Measurements from ENCODE around the gene FRYL.

FRYL gene

DNA sequence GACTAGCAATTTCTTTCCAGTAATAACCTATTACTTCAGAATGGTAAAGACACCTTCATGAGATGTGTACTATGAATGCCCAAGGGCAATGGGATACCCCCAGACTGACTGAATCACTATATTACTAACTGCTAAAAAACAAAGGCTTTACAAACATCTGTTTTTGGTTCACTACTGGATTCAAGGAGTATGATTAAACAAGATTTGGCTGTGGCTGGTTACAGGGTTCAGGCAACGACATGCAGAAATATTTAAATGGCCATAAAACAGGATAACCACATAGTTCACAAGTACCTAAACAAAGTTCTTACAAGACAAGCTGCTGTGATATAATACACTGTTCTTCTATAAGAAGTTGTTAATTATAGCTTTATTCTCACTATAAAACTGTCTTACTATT is 128.2 kb downstream of the FRYL start:
- DNase-seq (ENCODE audit: low read depth in 1 of 2, low spot score in 1 of 2), result no peak
- no peaks in the 10 kb centered on the region for H3K27me3 ChIP-seq (ENCODE audit: insufficient read depth, poor library complexity, severe bottlenecking)
- no peak for TF ChIP-seq POLR2AphosphoS5 (IDR thresholded peaks at IDR 0.05; ENCODE audit: low read depth)
- no peak for TF ChIP-seq CTCF (IDR thresholded peaks at IDR 0.05; ENCODE audit: insufficient read depth, low read length)
- TF ChIP-seq, protein P1, sequence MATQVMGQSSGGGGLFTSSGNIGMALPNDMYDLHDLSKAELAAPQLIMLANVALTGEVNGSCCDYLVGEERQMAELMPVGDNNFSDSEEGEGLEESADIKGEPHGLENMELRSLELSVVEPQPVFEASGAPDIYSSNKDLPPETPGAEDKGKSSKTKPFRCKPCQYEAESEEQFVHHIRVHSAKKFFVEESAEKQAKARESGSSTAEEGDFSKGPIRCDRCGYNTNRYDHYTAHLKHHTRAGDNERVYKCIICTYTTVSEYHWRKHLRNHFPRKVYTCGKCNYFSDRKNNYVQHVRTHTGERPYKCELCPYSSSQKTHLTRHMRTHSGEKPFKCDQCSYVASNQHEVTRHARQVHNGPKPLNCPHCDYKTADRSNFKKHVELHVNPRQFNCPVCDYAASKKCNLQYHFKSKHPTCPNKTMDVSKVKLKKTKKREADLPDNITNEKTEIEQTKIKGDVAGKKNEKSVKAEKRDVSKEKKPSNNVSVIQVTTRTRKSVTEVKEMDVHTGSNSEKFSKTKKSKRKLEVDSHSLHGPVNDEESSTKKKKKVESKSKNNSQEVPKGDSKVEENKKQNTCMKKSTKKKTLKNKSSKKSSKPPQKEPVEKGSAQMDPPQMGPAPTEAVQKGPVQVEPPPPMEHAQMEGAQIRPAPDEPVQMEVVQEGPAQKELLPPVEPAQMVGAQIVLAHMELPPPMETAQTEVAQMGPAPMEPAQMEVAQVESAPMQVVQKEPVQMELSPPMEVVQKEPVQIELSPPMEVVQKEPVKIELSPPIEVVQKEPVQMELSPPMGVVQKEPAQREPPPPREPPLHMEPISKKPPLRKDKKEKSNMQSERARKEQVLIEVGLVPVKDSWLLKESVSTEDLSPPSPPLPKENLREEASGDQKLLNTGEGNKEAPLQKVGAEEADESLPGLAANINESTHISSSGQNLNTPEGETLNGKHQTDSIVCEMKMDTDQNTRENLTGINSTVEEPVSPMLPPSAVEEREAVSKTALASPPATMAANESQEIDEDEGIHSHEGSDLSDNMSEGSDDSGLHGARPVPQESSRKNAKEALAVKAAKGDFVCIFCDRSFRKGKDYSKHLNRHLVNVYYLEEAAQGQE (IDR thresholded peaks at IDR 0.05; ENCODE audit: insufficient replicate concordance, low read depth), result no peak
- TF ChIP-seq SPI1 (IDR thresholded peaks at IDR 0.05; ENCODE audit: borderline replicate concordance, low read depth), result no peak
- no peak for TF ChIP-seq GABPA (IDR thresholded peaks at IDR 0.05; ENCODE audit: low read depth)
- H3K27ac ChIP-seq (replicated peaks), result no peak overlapping the region
- no peak overlapping the region for H3K4me3 ChIP-seq (replicated peaks; ENCODE audit: insufficient read depth, low read length)

DNA sequence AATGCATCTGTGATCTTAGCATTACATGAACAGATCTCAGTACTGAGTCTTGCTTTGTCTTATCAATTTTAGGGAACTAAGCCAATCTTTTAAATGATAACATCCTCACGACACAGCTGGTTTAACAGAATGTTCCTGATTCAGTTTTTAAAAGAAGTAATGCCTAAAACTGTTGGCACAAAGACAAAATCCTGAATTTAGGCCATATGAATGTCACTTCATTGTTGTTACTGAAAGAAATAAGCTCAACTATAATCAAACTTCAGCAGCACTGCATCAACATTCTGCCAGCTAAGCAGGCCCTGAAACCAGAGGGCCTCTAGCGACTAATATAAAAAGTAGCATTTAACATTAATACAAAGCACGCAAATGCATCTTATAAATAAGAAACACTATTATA is 130.6 kb downstream of the FRYL start:
- TF ChIP-seq CTCF (IDR thresholded peaks at IDR 0.05; ENCODE audit: insufficient read depth, low read length), result no peak
- Histone ChIP-seq H3K27me3 (ENCODE audit: insufficient read depth, poor library complexity, severe bottlenecking) (no peaks in the 10 kb centered on the region), H3K27ac (replicated peaks) (no peak overlapping the region), H3K4me3 (replicated peaks; ENCODE audit: insufficient read depth, low read length) (no peak overlapping the region)
- DNase-seq (ENCODE audit: low read depth in 1 of 2, low spot score in 1 of 2), result no peak

- DNase-seq (ENCODE audit: low read depth in 1 of 2, low spot score in 1 of 2), result no peak
- TF ChIP-seq, protein P1 (IDR thresholded peaks at IDR 0.05; ENCODE audit: insufficient replicate concordance, low read depth), result no peak
- TF ChIP-seq GABPA (IDR thresholded peaks at IDR 0.05; ENCODE audit: low read depth) (no peak), SPI1 (IDR thresholded peaks at IDR 0.05; ENCODE audit: borderline replicate concordance, low read depth) (no peak), CTCF (IDR thresholded peaks at IDR 0.05; ENCODE audit: insufficient read depth, low read length) (no peak), POLR2AphosphoS5 (IDR thresholded peaks at IDR 0.05; ENCODE audit: low read depth) (no peak)
- H3K4me3 ChIP-seq (replicated peaks; ENCODE audit: insufficient read depth, low read length), result no peak overlapping the region
- H3K27ac ChIP-seq (replicated peaks), result no peak overlapping the region
- H3K27me3 ChIP-seq (ENCODE audit: insufficient read depth, poor library complexity, severe bottlenecking), result no peaks in the 10 kb centered on the region
Measured at GRCh38 chr4:48645225-48645794, 134.8 kb downstream of the FRYL start.
